SK-N-MC (cell line): ENCODE results near the gene NTRK2.

Experiments
- EZH2 ChIP-seq: fragments of 200-600 bp; sonication (generic); IDR thresholded peaks from one replicate; pipeline ENCODE4 v1.6.1; 2017; ENCODE audit warnings: antibody characterized with exemption
- POLR2AphosphoS5 ChIP-seq: IDR thresholded peaks from 2 replicates; pipeline ENCODE4 v1.6.1; 2012; ENCODE audit warnings: mild to moderate bottlenecking, low read depth, low read length, borderline replicate concordance

DNA sequence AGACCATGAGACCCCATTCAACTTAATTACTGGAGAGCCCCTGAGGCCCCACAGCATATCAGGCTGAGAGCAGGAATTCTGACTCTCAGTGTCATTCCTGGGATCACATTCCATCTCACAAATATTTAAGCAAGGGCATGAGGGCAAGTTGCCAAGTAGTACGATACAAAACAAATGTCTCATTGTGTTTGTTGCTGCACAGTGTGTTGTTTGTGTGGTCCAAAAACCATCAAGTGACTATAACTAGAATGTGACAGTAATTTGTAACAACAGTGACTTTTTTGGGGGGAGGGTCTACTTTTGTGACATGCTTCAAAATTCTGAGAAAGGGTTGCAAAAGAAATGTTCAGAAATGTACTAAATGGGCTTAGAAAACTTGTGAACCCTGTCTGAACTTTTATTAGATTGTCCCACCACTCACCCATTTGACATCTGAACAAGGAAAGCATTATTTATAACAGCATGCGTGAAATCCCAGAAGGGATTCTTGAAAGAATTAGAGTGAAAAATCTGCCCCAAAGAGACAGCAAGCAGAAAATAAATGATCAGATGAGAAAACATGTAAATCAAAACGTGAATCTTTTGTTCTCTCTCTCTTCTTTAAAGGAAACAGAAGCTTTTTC is 347.0 kb downstream of the NTRK2 start:
- TF ChIP-seq POLR2AphosphoS5 (no peak), EZH2 (no peak)
